ENCODE measurements around the gene ALG2.

DNA sequence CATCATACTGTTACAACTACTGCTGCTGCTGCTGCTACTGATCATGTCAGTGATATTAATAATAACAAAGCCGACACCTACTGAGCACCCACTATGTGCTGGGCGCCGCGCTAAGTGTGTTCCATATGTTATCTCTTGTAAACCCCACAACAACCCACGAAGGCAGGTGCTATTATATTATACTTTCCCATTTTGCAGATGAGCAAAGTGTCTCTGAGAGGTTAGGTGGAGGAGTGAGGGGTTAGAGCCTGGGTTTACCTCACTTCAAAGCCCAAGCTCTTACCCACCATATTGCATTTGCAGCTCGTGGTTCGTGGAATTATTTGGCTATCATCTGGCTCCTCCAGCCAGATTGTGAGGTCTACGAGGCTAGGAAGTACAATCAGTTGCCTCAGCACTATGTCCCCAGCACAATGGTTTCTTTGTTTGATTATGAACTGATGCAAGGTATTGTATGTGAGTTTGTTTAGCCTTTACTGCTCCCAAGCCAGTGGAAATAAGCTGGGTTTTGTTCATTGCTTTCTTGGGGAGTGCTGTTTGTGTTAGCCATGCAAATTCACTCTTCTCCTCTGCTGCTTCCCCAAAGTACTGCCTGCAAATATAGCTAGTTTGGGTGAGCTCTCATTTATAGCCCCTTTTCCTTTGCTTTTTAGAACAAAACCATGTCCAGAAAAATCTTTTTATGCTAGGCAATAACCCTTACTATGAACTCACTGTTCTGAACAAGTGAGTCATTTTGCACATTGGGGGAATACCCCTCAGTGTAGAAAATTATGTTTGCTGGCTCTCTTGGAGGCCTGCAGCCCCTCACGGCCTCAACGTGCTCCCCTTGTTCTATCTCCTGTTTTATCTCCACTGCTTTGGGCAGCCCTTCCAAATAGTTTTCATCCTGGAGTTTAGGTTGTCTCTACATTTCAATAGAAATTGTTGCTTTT is 47.9 kb downstream of the ALG2 start:
- TF ChIP-seq, protein P1, sequence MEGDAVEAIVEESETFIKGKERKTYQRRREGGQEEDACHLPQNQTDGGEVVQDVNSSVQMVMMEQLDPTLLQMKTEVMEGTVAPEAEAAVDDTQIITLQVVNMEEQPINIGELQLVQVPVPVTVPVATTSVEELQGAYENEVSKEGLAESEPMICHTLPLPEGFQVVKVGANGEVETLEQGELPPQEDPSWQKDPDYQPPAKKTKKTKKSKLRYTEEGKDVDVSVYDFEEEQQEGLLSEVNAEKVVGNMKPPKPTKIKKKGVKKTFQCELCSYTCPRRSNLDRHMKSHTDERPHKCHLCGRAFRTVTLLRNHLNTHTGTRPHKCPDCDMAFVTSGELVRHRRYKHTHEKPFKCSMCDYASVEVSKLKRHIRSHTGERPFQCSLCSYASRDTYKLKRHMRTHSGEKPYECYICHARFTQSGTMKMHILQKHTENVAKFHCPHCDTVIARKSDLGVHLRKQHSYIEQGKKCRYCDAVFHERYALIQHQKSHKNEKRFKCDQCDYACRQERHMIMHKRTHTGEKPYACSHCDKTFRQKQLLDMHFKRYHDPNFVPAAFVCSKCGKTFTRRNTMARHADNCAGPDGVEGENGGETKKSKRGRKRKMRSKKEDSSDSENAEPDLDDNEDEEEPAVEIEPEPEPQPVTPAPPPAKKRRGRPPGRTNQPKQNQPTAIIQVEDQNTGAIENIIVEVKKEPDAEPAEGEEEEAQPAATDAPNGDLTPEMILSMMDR (conservative IDR thresholded peaks at IDR 0.05; ENCODE audit: low read depth, low read length) = no peak
- no peak for TF ChIP-seq RFX5 (IDR thresholded peaks at IDR 0.05; ENCODE audit: low read depth, low read length)
- no peak for TF ChIP-seq POLR2A (IDR thresholded peaks at IDR 0.05; ENCODE audit: low read depth, low read length)
- no peak for TF ChIP-seq CHD1 (IDR thresholded peaks at IDR 0.05; ENCODE audit: low read depth, low read length)
- TF ChIP-seq SMC3 (IDR thresholded peaks at IDR 0.05; ENCODE audit: low read depth, low read length) = no peak
